ENCODE data around the gene CDON. TPM values are rescaled to one million over a fixed set of nuclear protein-coding genes. Genes with fewer than 3 reads are reported as not detected.

The CDON gene
- total RNA-seq, 1 donor, result 12.3 TPM

DNA sequence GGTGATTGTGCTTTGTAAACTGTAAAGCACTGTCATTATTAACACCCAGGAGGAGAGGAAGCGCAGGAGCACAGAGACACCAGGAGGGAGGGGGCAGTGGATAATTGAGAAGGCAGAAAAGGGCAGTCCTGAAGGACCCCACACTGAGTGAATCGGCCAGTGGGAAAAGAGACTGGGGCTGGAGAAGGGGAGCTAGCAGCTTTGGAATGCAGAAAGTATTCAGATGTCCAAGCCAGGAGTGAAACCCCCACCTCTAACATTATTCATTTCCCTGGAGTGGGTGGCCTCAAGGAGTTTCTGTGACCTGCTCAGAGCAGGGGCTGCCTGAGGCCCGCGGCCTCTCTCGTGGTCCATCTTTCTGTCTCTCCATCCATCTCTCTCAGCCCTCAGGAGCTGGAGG is 38.0 kb upstream of the CDON start:
- no peak overlapping the region for H3K4me3 ChIP-seq (ENCODE audit: insufficient read depth, low read length)
- H3K27ac ChIP-seq (ENCODE audit: low read depth, low read length), result no peak overlapping the region
- no peak for DNase-seq (ENCODE audit: insufficient read length, low spot score, missing footprints)
- H3K36me3 ChIP-seq (ENCODE audit: insufficient read depth, low read length), result no peaks in the 10 kb centered on the region
- no peaks in the 10 kb centered on the region for H3K9me3 ChIP-seq (ENCODE audit: low read depth, low read length)
- H2AFZ ChIP-seq (ENCODE audit: low read length), result no peak overlapping the region
- peaks cover 4% of the 10 kb centered on the region for H3K4me1 ChIP-seq (ENCODE audit: insufficient read depth, low read length)
- TF ChIP-seq CTCF (IDR thresholded peaks at IDR 0.05; ENCODE audit: extremely low read depth, low read depth, low read length), result no peak
- no peaks in the 10 kb centered on the region for H3K79me2 ChIP-seq (ENCODE audit: insufficient read depth, low read length)
- no peaks in the 10 kb centered on the region for H3K27me3 ChIP-seq (ENCODE audit: insufficient read depth, low read length)
- H3K4me2 ChIP-seq (ENCODE audit: insufficient read depth, low read length), result no peak overlapping the region
- H4K20me1 ChIP-seq (ENCODE audit: insufficient read depth, low read length), result no peaks in the 10 kb centered on the region

DNA sequence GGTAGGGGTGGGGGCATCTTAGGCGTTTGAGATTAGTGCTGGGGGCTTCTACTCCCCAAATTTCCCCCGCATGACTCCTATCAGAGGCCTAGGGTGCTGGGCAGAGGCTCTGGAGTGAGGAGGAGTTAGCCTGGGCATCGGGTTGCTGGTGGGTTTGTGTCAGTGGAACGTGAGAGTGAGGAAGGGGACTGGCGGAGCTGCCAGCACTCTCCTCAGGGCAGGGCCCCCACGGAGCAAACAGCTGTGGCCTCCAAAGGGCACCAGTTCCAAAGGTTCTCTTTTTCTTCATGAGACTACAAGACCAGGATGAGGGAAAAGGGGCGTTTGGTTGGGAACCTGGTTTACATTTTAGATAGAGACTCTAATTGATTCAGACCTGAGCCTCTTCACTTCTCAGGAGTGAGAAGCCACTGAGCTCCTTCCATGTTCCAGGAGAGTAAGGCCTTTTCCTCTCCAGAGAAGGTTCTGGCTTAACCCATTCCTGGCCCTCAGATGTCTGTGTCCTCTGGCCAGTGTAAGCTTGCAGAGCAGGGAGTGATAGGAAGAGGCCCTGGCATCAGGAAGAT is 35.6 kb upstream of the CDON start:
- Histone ChIP-seq H3K79me2 (ENCODE audit: insufficient read depth, low read length) (no peaks in the 10 kb centered on the region), H3K36me3 (ENCODE audit: insufficient read depth, low read length) (no peaks in the 10 kb centered on the region), H4K20me1 (ENCODE audit: insufficient read depth, low read length) (no peaks in the 10 kb centered on the region), H3K27ac (ENCODE audit: low read depth, low read length) (no peak overlapping the region), H3K9me3 (ENCODE audit: low read depth, low read length) (no peaks in the 10 kb centered on the region), H3K4me2 (ENCODE audit: insufficient read depth, low read length) (no peak overlapping the region), H3K27me3 (ENCODE audit: insufficient read depth, low read length) (no peaks in the 10 kb centered on the region), H2AFZ (ENCODE audit: low read length) (no peak overlapping the region), H3K4me3 (ENCODE audit: insufficient read depth, low read length) (no peak overlapping the region), H3K4me1 (ENCODE audit: insufficient read depth, low read length) (peaks cover 4% of the 10 kb centered on the region)
- no peak for TF ChIP-seq CTCF (IDR thresholded peaks at IDR 0.05; ENCODE audit: extremely low read depth, low read depth, low read length)
- no peak for DNase-seq (ENCODE audit: insufficient read length, low spot score, missing footprints)

GRCh38 chr11:126095745-126096144 is 33.1 kb upstream of the CDON start:
- H3K27ac ChIP-seq (ENCODE audit: low read depth, low read length), result no peak overlapping the region
- H3K4me2 ChIP-seq (ENCODE audit: insufficient read depth, low read length), result no peak overlapping the region
- H3K27me3 ChIP-seq (ENCODE audit: insufficient read depth, low read length), result no peaks in the 10 kb centered on the region
- H3K4me3 ChIP-seq (ENCODE audit: insufficient read depth, low read length), result no peak overlapping the region
- H3K9me3 ChIP-seq (ENCODE audit: low read depth, low read length), result no peaks in the 10 kb centered on the region
- no peak for TF ChIP-seq CTCF (IDR thresholded peaks at IDR 0.05; ENCODE audit: extremely low read depth, low read depth, low read length)
- no peaks in the 10 kb centered on the region for H3K79me2 ChIP-seq (ENCODE audit: insufficient read depth, low read length)
- H3K36me3 ChIP-seq (ENCODE audit: insufficient read depth, low read length), result no peaks in the 10 kb centered on the region
- no peak for DNase-seq (ENCODE audit: insufficient read length, low spot score, missing footprints)
- H2AFZ ChIP-seq (ENCODE audit: low read length), result no peak overlapping the region
- H3K4me1 ChIP-seq (ENCODE audit: insufficient read depth, low read length), result peaks cover 4% of the 10 kb centered on the region
- H4K20me1 ChIP-seq (ENCODE audit: insufficient read depth, low read length), result no peaks in the 10 kb centered on the region

- no peaks in the 10 kb centered on the region for H3K9me3 ChIP-seq (ENCODE audit: low read depth, low read length)
- H3K4me2 ChIP-seq (ENCODE audit: insufficient read depth, low read length), result no peak overlapping the region
- no peaks in the 10 kb centered on the region for H3K36me3 ChIP-seq (ENCODE audit: insufficient read depth, low read length)
- H2AFZ ChIP-seq (ENCODE audit: low read length), result no peak overlapping the region
- no peaks in the 10 kb centered on the region for H3K79me2 ChIP-seq (ENCODE audit: insufficient read depth, low read length)
- H3K4me1 ChIP-seq (ENCODE audit: insufficient read depth, low read length), result peaks cover 4% of the 10 kb centered on the region
- no peaks in the 10 kb centered on the region for H3K27me3 ChIP-seq (ENCODE audit: insufficient read depth, low read length)
- H3K4me3 ChIP-seq (ENCODE audit: insufficient read depth, low read length), result no peak overlapping the region
- no peak for DNase-seq (ENCODE audit: insufficient read length, low spot score, missing footprints)
- H4K20me1 ChIP-seq (ENCODE audit: insufficient read depth, low read length), result no peaks in the 10 kb centered on the region
- no peak overlapping the region for H3K27ac ChIP-seq (ENCODE audit: low read depth, low read length)
- no peak for TF ChIP-seq CTCF (IDR thresholded peaks at IDR 0.05; ENCODE audit: extremely low read depth, low read depth, low read length)
Measured at GRCh38 chr11:126090452-126090851, 27.8 kb upstream of the CDON start.

All from osteoblast (primary cell).